ENCODE results near the gene CACNA2D3. TPM values are rescaled to one million over a fixed set of nuclear protein-coding genes. Genes with fewer than 3 reads are reported as not detected.

Gene CACNA2D3
- total RNA-seq, 1 experiment from 2014 or later = 0.59 TPM

- no peaks in the 10 kb centered on the region for H3K36me3 ChIP-seq (ENCODE audit: low read depth)
- no peak overlapping the region for H3K4me3 ChIP-seq
- TF ChIP-seq EZH2 (IDR thresholded peaks at IDR 0.05; ENCODE audit: low read depth) (no peak), CTCF (conservative IDR thresholded peaks at IDR 0.05) (no peak)
- no peaks in the 10 kb centered on the region for H3K9me3 ChIP-seq (ENCODE audit: insufficient read depth, low read depth)
- ChIA-PET POLR2A (ENCODE audit: unreplicated experiment) (no interaction called here), CTCF (no interaction called here)
- no peak for DNase-seq
- no peak overlapping the region for H3K27ac ChIP-seq
- no peaks in the 10 kb centered on the region for H3K4me1 ChIP-seq (replicated peaks; ENCODE audit: insufficient read depth)
- H4K20me1 ChIP-seq (ENCODE audit: insufficient read depth) = no peaks in the 10 kb centered on the region
- H3K9me2 ChIP-seq (ENCODE audit: insufficient read depth) = no peaks in the 10 kb centered on the region
- BruUV-seq (replicated peaks) = no TSS peak
- H3K27me3 ChIP-seq (ENCODE audit: insufficient read depth, low read depth) = peaks cover 22% of the 10 kb centered on the region
- no peak overlapping the region for H3K4me2 ChIP-seq
- H3K79me2 ChIP-seq (ENCODE audit: low read depth) = no peaks in the 10 kb centered on the region
- no peaks in the 10 kb centered on the region for H3F3A ChIP-seq (ENCODE audit: insufficient read depth, low read depth)
- intact Hi-C loops (cut with micrococcal nuclease; ENCODE audit: unreplicated experiment) = no loop called here
- no peak overlapping the region for H2AFZ ChIP-seq
Measured at GRCh38 chr3:54361746-54362283, 239.5 kb downstream of the CACNA2D3 start.

GRCh38 chr3:54366007-54366750, 243.8 kb downstream of the CACNA2D3 start:
- TF ChIP-seq EZH2 (IDR thresholded peaks at IDR 0.05; ENCODE audit: low read depth) = no peak
- no peak for TF ChIP-seq CTCF (conservative IDR thresholded peaks at IDR 0.05)
- ChIA-PET POLR2A (ENCODE audit: unreplicated experiment) (no interaction called here), CTCF (no interaction called here)
- H3K4me2 ChIP-seq = no peak overlapping the region
- intact Hi-C loops (cut with micrococcal nuclease; ENCODE audit: unreplicated experiment) = no loop called here
- H3K79me2 ChIP-seq (ENCODE audit: low read depth) = no peaks in the 10 kb centered on the region
- no peak overlapping the region for H3K27ac ChIP-seq
- no peaks in the 10 kb centered on the region for H3F3A ChIP-seq (ENCODE audit: insufficient read depth, low read depth)
- no peaks in the 10 kb centered on the region for H3K4me1 ChIP-seq (replicated peaks; ENCODE audit: insufficient read depth)
- peaks cover 47% of the 10 kb centered on the region for H3K27me3 ChIP-seq (ENCODE audit: insufficient read depth, low read depth)
- H3K36me3 ChIP-seq (ENCODE audit: low read depth) = no peaks in the 10 kb centered on the region
- no TSS peak for BruUV-seq (replicated peaks)
- no peaks in the 10 kb centered on the region for H4K20me1 ChIP-seq (ENCODE audit: insufficient read depth)
- no peak for DNase-seq
- no peak overlapping the region for H3K4me3 ChIP-seq
- no peaks in the 10 kb centered on the region for H3K9me3 ChIP-seq (ENCODE audit: insufficient read depth, low read depth)
- H2AFZ ChIP-seq = no peak overlapping the region
- no peaks in the 10 kb centered on the region for H3K9me2 ChIP-seq (ENCODE audit: insufficient read depth)

- H3K27me3 ChIP-seq (ENCODE audit: insufficient read depth, low read depth) = peaks cover 45% of the 10 kb centered on the region
- no peaks in the 10 kb centered on the region for H3K79me2 ChIP-seq (ENCODE audit: low read depth)
- H2AFZ ChIP-seq = no peak overlapping the region
- H3K36me3 ChIP-seq (ENCODE audit: low read depth) = no peaks in the 10 kb centered on the region
- H3K27ac ChIP-seq = no peak overlapping the region
- H3K9me3 ChIP-seq (ENCODE audit: insufficient read depth, low read depth) = no peaks in the 10 kb centered on the region
- no peaks in the 10 kb centered on the region for H4K20me1 ChIP-seq (ENCODE audit: insufficient read depth)
- intact Hi-C loops (cut with micrococcal nuclease; ENCODE audit: unreplicated experiment) = no loop called here
- H3K4me1 ChIP-seq (replicated peaks; ENCODE audit: insufficient read depth) = no peaks in the 10 kb centered on the region
- H3K4me3 ChIP-seq = no peak overlapping the region
- ChIA-PET CTCF (no interaction called here), POLR2A (ENCODE audit: unreplicated experiment) (no interaction called here)
- TF ChIP-seq EZH2 (IDR thresholded peaks at IDR 0.05; ENCODE audit: low read depth) (no peak), CTCF (conservative IDR thresholded peaks at IDR 0.05) (no peak)
- DNase-seq = no peak
- no peak overlapping the region for H3K4me2 ChIP-seq
- no TSS peak for BruUV-seq (replicated peaks)
- H3K9me2 ChIP-seq (ENCODE audit: insufficient read depth) = no peaks in the 10 kb centered on the region
- H3F3A ChIP-seq (ENCODE audit: insufficient read depth, low read depth) = no peaks in the 10 kb centered on the region
Measured at GRCh38 chr3:54366839-54367238, 244.5 kb downstream of the CACNA2D3 start.

Measured in PC-9 (cell line).